WTC11 (cell line): Measurements from ENCODE around the gene FBXL4.

ENCODE experiments used
- CTCF ChIP-seq: fragments of 200-600 bp; IDR thresholded peaks from 2 replicates; pipeline ENCODE4 v1.8.0; 2022; ENCODE audit warnings: antibody characterized with exemption
- EMX1 ChIP-seq: fragments of 250-450 bp; sonication (Bioruptor Pico); IDR thresholded peaks from 2 replicates; pipeline ENCODE4 v1.8.0; 2021; ENCODE audit warnings: mild to moderate bottlenecking
- FOXK1 ChIP-seq: sonication (generic); formaldehyde crosslinking; IDR thresholded peaks from 2 replicates; pipeline ENCODE4 v1.8.0; 2022; ENCODE audit warnings: mild to moderate bottlenecking, moderate library complexity, missing genetic modification reagents
- FOXP1 ChIP-seq: sonication (generic); formaldehyde crosslinking; IDR thresholded peaks from 2 replicates; pipeline ENCODE4 v1.8.0; 2022; ENCODE audit warnings: missing genetic modification reagents, mild to moderate bottlenecking, moderate library complexity, borderline replicate concordance
- JUN ChIP-seq: sonication (generic); formaldehyde crosslinking; IDR thresholded peaks from 2 replicates; pipeline ENCODE4 v1.8.0; 2023; ENCODE audit warnings: mild to moderate bottlenecking, missing genetic modification reagents
- NR2C2 ChIP-seq: sonication (generic); formaldehyde crosslinking; IDR thresholded peaks from 2 replicates; pipeline ENCODE4 v1.8.0; 2022; ENCODE audit warnings: mild to moderate bottlenecking, missing genetic modification reagents
- ZNF671 ChIP-seq: fragments of 250-450 bp; sonication (Bioruptor Pico); IDR thresholded peaks from 2 replicates; pipeline ENCODE4 v1.8.0; 2021; ENCODE audit warnings: mild to moderate bottlenecking
- TF ChIP-seq, protein P1 (sequence below): sonication (generic); formaldehyde crosslinking; IDR thresholded peaks from 2 replicates; pipeline ENCODE4 v1.8.1; 2022; ENCODE audit warnings: low read depth, missing genetic modification reagents, borderline replicate concordance
- TF ChIP-seq, protein P2 (sequence below): sonication (generic); formaldehyde crosslinking; conservative IDR thresholded peaks from 2 replicates; pipeline ENCODE4 v1.8.1; 2022; ENCODE audit warnings: mild to moderate bottlenecking, missing genetic modification reagents

- no peak for TF ChIP-seq FOXK1 (CRISPR knock-in tag)
- TF ChIP-seq EMX1 = no peak
- no peak for TF ChIP-seq FOXP1 (CRISPR knock-in tag)
- no peak for TF ChIP-seq ZNF671
- no peak for TF ChIP-seq CTCF
- no peak for TF ChIP-seq NR2C2 (CRISPR knock-in tag)
- TF ChIP-seq JUN (CRISPR knock-in tag) = no peak
- TF ChIP-seq, protein P1, sequence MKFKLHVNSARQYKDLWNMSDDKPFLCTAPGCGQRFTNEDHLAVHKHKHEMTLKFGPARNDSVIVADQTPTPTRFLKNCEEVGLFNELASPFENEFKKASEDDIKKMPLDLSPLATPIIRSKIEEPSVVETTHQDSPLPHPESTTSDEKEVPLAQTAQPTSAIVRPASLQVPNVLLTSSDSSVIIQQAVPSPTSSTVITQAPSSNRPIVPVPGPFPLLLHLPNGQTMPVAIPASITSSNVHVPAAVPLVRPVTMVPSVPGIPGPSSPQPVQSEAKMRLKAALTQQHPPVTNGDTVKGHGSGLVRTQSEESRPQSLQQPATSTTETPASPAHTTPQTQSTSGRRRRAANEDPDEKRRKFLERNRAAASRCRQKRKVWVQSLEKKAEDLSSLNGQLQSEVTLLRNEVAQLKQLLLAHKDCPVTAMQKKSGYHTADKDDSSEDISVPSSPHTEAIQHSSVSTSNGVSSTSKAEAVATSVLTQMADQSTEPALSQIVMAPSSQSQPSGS = no peak
- TF ChIP-seq, protein P2, sequence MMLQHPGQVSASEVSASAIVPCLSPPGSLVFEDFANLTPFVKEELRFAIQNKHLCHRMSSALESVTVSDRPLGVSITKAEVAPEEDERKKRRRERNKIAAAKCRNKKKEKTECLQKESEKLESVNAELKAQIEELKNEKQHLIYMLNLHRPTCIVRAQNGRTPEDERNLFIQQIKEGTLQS (CRISPR knock-in tag) = no peak
Measured at GRCh38 chr6:98838975-98839374, 108.8 kb downstream of the FBXL4 start.
